Osteocyte (in vitro differentiated cells): ENCODE results near the gene COPE. TPM values are rescaled to one million over a fixed set of nuclear protein-coding genes. Genes with fewer than 3 reads are reported as not detected.
A peak's percentile ranks its signal among the peaks of the same experiment; 100 is the strongest.

Source experiments
- DNase-seq: peaks from one replicate; pipeline ENCODE4 v3.0.0; 2021; ENCODE audit warnings: mixed read lengths; ENCODE audit not compliant: unreplicated experiment; ENCODE audit errors: extremely low spot score
- H3K27ac Mint-ChIP-seq: one replicate; pipeline ENCODE4 v1.8.0; 2021; ENCODE audit warnings: mild to moderate bottlenecking, mixed read lengths; ENCODE audit not compliant: unreplicated experiment
- H3K27me3 Mint-ChIP-seq: one replicate; pipeline ENCODE4 v1.8.0; 2021; ENCODE audit warnings: mixed read lengths; ENCODE audit not compliant: unreplicated experiment
- H3K36me3 Mint-ChIP-seq: one replicate; pipeline ENCODE4 v1.8.0; 2021; ENCODE audit warnings: mixed read lengths; ENCODE audit not compliant: unreplicated experiment
- H3K4me1 Mint-ChIP-seq: one replicate; pipeline ENCODE4 v1.8.0; 2021; ENCODE audit warnings: mixed read lengths; ENCODE audit not compliant: unreplicated experiment
- H3K4me3 Mint-ChIP-seq: one replicate; pipeline ENCODE4 v1.8.0; 2021; ENCODE audit warnings: mild to moderate bottlenecking, moderate library complexity, mixed read lengths; ENCODE audit not compliant: unreplicated experiment
- H3K9me3 Mint-ChIP-seq: one replicate; pipeline ENCODE4 v1.8.0; 2021; ENCODE audit warnings: mixed read lengths; ENCODE audit not compliant: unreplicated experiment
- CTCF ChIP-seq: fragments of 200-600 bp; sonication (generic); IDR thresholded peaks from 2 replicates; pipeline ENCODE4 v1.5.0; 2021; ENCODE audit warnings: antibody characterized with exemption, mild to moderate bottlenecking, moderate library complexity
- total RNA-seq: library from RNA; stranded (reverse); gene quantifications from 2 replicates; pipeline ENCODE4 v1.2.1, GENCODE V29; 2021

Gene COPE
- total RNA-seq, 1 donor from 2014 or later: 175 TPM

GRCh38 chr19:18896421-18896841, 22.8 kb downstream of the COPE start:
- H3K4me3 Mint-ChIP-seq: peak overlapping the region; percentile 76
- H3K36me3 Mint-ChIP-seq: peaks cover 1% of the 10 kb centered on the region
- no peak for TF ChIP-seq CTCF
- H3K27ac Mint-ChIP-seq: peak overlapping the region; percentile 38
- H3K9me3 Mint-ChIP-seq: no peaks in the 10 kb centered on the region
- peak; percentile 83 for DNase-seq
- no peaks in the 10 kb centered on the region for H3K27me3 Mint-ChIP-seq
- peaks cover 3% of the 10 kb centered on the region for H3K4me1 Mint-ChIP-seq

- H3K4me3 Mint-ChIP-seq: peak within 1 kb of the TSS; percentile 81
- no peak for TF ChIP-seq CTCF
- no peaks in the 10 kb centered on the region for H3K9me3 Mint-ChIP-seq
- no peaks in the 10 kb centered on the region for H3K27me3 Mint-ChIP-seq
- H3K27ac Mint-ChIP-seq: peak within 1 kb of the TSS; percentile 38
- H3K36me3 Mint-ChIP-seq: no peaks in the 10 kb centered on the region
- no peak for DNase-seq
- H3K4me1 Mint-ChIP-seq: peaks cover 3% of the 10 kb centered on the region
Measured at GRCh38 chr19:18895824-18896341, 23.3 kb downstream of the COPE start, which contains the start of gene CERS1. Gene CERS1, minus strand, starts transcription at chr19:18896158. Its CDS starts 86 bp downstream, at chr19:18896072.

- TF ChIP-seq CTCF: peak; percentile 61
- H3K27me3 Mint-ChIP-seq: no peaks in the 10 kb centered on the region
- no peak overlapping the region for H3K27ac Mint-ChIP-seq
- no peaks in the 10 kb centered on the region for H3K9me3 Mint-ChIP-seq
- peak; percentile 86 for DNase-seq
- H3K4me1 Mint-ChIP-seq: peaks cover 3% of the 10 kb centered on the region
- no peaks in the 10 kb centered on the region for H3K36me3 Mint-ChIP-seq
- peak overlapping the region; percentile 81 for H3K4me3 Mint-ChIP-seq
Measured at GRCh38 chr19:18895038-18895823, 24.0 kb downstream of the COPE start.

- peak overlapping the region; percentile 63 for H3K4me3 Mint-ChIP-seq
Measured at GRCh38 chr19:18894254-18895037, 24.7 kb downstream of the COPE start.

More at GRCh38 chr19:18894254-18895037, 24.7 kb downstream of the COPE start:
- Mint-ChIP-seq H3K27ac (no peak overlapping the region), H3K9me3 (no peaks in the 10 kb centered on the region), H3K4me1 (peaks cover 3% of the 10 kb centered on the region), H3K36me3 (no peaks in the 10 kb centered on the region), H3K27me3 (no peaks in the 10 kb centered on the region)
- peak; percentile 81 for DNase-seq
- TF ChIP-seq CTCF: no peak
